Upper lobe of right lung (tissue), 1 donor: ENCODE measurements around the gene POU3F1. TPM values are rescaled to one million over a fixed set of nuclear protein-coding genes. Genes with fewer than 3 reads are reported as not detected.

ENCODE experiments used
- ATAC-seq: fragments of 200-7000 bp; cut with Tn5 transposase; one replicate; pipeline ENCODE4 v1.9.1; 2020; ENCODE audit warnings: mild to moderate bottlenecking, moderate library complexity
- DNase-seq: peaks from one replicate; pipeline ENCODE4 v3.0.0-alpha.2; 2020
- H3K27ac ChIP-seq: fragments of 200-600 bp; one replicate; pipeline ENCODE4 v1.8.0; 2022
- H3K27me3 ChIP-seq: fragments of 200-600 bp; one replicate; pipeline ENCODE4 v1.8.0; 2022; ENCODE audit warnings: mild to moderate bottlenecking
- H3K36me3 ChIP-seq: fragments of 200-600 bp; one replicate; pipeline ENCODE4 v1.8.0; 2022
- H3K4me1 ChIP-seq: fragments of 200-600 bp; one replicate; pipeline ENCODE4 v1.8.0; 2022
- H3K4me3 ChIP-seq: fragments of 200-600 bp; one replicate; pipeline ENCODE4 v1.8.0; 2022; ENCODE audit warnings: mild to moderate bottlenecking
- H3K9me3 ChIP-seq: fragments of 200-600 bp; one replicate; pipeline ENCODE4 v1.8.0; 2022
- CTCF ChIP-seq: fragments of 200-600 bp; IDR thresholded peaks from one replicate; pipeline ENCODE4 v1.8.0; 2022; ENCODE audit warnings: antibody characterized with exemption
- intact Hi-C: fragments of 100-400 bp; cut with DNase I; formaldehyde crosslinking; loops from one replicate; pipeline ENCODE4 v1.11.0; 2022
- long read RNA-seq: library from polyadenylated mRNA; unstranded; transcript quantifications from one replicate; pipeline ENCODE4 v2.0.0, GENCODE V29; 2021
- total RNA-seq: library from RNA; stranded (reverse); fragmentation: NEBNext Ultra II Directional; extraction: Animal tissue kit (Norgen Biotek cat#: 25700); gene quantifications from one replicate; pipeline ENCODE4 v1.2.1, GENCODE V29; 2021
- donor health status: DM: no; HTN: yes; CAD: no; lungs with severe emphysema.

The POU3F1 gene
- not detected for total RNA-seq
- long read RNA-seq: 0 reads

DNA sequence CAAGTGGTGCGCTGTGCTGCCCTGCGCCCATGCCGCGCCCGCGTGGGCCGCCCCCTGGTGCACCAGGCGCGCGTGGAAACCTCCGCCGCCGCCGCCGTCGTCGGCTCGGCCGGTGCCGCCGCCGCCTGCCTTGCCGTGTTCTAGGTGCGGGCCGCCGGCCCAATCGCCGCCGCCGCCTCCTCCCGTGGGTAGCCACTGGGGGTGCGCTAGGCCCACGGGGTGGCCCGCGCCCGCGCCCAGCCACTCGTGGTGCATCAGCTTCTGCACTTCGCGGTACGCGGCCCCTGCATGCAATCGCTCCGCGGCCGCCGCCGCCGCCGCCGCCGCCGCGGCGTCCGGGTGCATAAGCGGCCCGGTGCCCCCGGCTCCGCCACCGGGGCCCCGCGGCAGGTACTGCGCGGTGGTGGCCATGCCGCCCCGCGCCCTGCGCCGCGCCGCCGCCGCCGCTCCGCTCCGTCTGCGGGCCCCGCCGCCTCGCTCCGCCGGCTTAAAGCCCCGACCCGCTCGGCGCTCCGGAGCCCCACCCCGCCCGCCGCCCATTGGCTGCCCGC is at the start of gene POU3F1:
TSS of gene POU3F1 (minus strand) at position 461 of the 551 bp plus-strand sequence. CDS start at position 411, 50 bp downstream.
- ATAC-seq (no peak), DNase-seq (no peak)
- peaks cover 24% of the 10 kb centered on the region for H3K4me1 ChIP-seq
- H3K27ac ChIP-seq: no peak within 1 kb of the TSS
- H3K9me3 ChIP-seq: no peaks in the 10 kb centered on the region
- no peak for TF ChIP-seq CTCF
- no peaks in the 10 kb centered on the region for H3K36me3 ChIP-seq
- peaks cover 49% of the 10 kb centered on the region for H3K27me3 ChIP-seq
- H3K4me3 ChIP-seq: peak within 1 kb of the TSS; percentile 68
- intact Hi-C loops: no loop called here

GRCh38 chr1:38095454-38095931 is 48.9 kb upstream of the POU3F1 start:
- Histone ChIP-seq H3K9me3 (no peaks in the 10 kb centered on the region), H3K27me3 (peaks cover 5% of the 10 kb centered on the region), H3K27ac (no peak overlapping the region), H3K4me1 (no peaks in the 10 kb centered on the region), H3K4me3 (no peak overlapping the region), H3K36me3 (no peaks in the 10 kb centered on the region)
- TF ChIP-seq CTCF: no peak
- ATAC-seq (no peak), DNase-seq (no peak)
- intact Hi-C loops: no loop called here

DNA sequence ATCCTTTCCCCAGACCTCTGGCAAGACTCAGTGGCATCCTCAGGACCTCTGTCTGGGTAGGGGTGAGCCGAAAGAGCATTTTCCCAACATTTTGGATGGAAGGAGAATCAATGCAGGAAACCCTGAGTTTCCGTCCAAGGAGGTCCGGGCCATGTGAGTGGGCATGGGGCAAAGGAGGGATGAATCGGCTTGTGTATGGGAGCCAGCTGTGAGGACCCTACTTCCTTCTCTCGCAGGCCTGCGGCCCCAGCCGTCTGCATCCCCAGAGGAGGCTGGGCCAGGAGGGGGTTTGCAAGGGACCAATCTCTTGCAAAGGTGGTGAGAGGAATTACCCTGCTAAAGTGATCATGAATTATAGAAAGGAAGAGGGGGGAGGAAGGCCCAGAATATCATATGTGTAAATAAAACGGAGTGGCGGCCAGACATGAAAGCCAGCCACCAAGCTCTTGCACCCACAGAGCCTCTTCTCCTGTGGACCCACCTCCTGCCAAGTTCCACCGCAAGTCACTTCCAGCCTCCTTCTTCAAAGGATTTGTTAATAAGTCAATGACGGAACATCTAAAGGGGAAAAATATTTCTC is 48.2 kb upstream of the POU3F1 start:
- H3K4me1 ChIP-seq: no peaks in the 10 kb centered on the region
- H3K27me3 ChIP-seq: peaks cover 5% of the 10 kb centered on the region
- no peaks in the 10 kb centered on the region for H3K9me3 ChIP-seq
- intact Hi-C loops: no loop called here
- no peak for TF ChIP-seq CTCF
- DNase-seq: no peak
- ATAC-seq: no peak
- H3K27ac ChIP-seq: no peak overlapping the region
- H3K4me3 ChIP-seq: no peak overlapping the region
- H3K36me3 ChIP-seq: no peaks in the 10 kb centered on the region

- Histone ChIP-seq H3K4me3 (no peak overlapping the region), H3K4me1 (no peaks in the 10 kb centered on the region), H3K27ac (no peak overlapping the region), H3K27me3 (peaks cover 5% of the 10 kb centered on the region), H3K9me3 (no peaks in the 10 kb centered on the region), H3K36me3 (no peaks in the 10 kb centered on the region)
- TF ChIP-seq CTCF: no peak
- DNase-seq (no peak), ATAC-seq (no peak)
- intact Hi-C loops: no loop called here
These were observed 47.3 kb upstream of the POU3F1 start for GRCh38 chr1:38093569-38094520.

DNA sequence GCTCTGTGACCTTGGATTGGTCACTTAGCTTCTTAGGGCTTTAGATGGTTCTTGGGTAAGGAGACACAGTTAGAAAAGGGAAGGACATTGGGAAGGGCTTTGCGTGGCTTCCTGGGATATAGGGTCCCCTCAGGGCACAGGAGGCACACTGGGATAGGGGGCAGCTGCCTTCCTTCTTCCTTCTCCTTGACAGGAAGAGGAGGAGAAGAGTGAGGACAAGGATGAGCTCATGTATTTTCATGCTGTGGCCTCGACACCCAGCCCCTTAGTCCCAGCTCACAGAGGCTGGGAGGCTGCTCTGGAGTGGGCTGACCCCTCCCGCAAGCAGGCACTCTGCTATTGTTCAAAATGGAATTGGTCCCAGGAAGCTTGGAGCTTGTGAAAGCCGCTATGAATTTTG is 45.7 kb upstream of the POU3F1 start:
- no peak for DNase-seq
- Histone ChIP-seq H3K9me3 (no peaks in the 10 kb centered on the region), H3K27ac (no peak overlapping the region), H3K27me3 (peaks cover 5% of the 10 kb centered on the region), H3K4me1 (no peaks in the 10 kb centered on the region), H3K4me3 (no peak overlapping the region), H3K36me3 (no peaks in the 10 kb centered on the region)
- no peak for TF ChIP-seq CTCF
- ATAC-seq: no peak
- intact Hi-C loops: no loop called here
